Measurements from ENCODE around the gene IL17REL.

IL17REL gene

DNA sequence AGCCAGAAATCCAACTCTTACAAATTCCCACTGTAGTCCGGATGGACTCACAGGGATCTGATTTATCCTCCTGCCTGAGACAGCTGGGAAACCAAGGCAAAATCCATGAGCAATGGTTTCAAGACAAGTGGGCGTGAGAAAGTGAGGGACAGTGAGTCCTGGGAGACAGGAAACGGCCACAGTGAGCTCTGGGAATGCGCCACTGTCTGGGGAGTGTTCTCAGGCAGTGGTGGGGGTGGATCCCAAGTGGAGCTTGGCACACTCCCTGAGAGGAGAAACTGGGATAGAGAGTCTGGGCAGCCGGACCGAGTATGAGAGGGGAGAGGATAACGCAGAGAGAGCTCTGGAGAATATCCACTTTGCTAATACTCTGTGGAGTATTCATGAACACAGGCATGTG lies 9.8 kb downstream of the IL17REL start:
- no peak for DNase-seq (ENCODE audit: low spot score)

- DNase-seq (ENCODE audit: low spot score): peak; percentile 38
Measured at GRCh38 chr22:50001388-50002231, 11.0 kb downstream of the IL17REL start.

GRCh38 chr22:50000587-50001387 lies 11.8 kb downstream of the IL17REL start:
- no peak for DNase-seq (ENCODE audit: low spot score)

- DNase-seq (ENCODE audit: low spot score): no peak
Measured at GRCh38 chr22:49999946-50000586, 12.5 kb downstream of the IL17REL start.

DNA sequence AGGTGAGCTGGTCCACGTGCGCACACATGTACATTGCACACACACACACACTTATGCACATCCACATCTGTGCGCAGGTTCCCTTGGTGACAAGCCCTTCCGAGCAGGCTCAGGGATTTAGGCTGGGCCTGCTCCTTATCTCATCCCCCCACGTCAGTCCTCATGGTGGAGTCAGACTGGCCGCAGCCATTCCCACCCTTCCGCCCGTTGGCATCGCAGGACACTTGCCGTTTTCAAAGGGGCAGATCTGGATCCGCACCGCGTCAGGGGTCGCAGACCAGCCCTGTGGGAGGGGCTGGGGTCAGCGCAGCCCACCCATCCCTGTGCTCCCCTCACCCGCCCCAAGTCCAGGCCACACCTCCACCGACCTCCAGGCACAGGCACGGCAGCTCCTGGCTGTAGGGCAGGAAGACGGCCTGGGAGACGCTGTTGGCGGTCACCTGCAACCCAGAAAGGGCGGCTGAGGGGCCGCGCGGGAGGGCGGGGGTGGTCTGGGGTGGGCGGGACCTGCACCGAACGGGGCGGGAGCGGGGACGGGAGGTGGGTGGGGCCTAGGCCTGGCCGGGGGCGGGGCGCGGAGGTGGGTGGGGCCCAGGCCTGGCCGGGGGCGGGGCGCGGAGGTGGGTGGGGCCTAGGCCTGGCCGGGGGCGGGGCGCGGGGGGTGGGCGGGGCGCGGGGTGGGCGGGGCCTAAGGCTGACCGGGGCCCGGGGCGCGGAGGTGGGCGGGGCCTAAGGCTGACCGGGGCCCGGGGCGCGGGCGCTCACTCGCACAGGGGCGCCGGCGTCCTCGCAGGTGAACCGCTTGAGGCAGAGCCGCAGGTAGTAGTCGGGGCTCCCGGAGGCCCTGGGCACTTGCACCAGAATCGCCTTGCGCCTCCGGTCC lies 13.3 kb downstream of the IL17REL start:
- DNase-seq (ENCODE audit: low spot score): peak; percentile 50

DNA sequence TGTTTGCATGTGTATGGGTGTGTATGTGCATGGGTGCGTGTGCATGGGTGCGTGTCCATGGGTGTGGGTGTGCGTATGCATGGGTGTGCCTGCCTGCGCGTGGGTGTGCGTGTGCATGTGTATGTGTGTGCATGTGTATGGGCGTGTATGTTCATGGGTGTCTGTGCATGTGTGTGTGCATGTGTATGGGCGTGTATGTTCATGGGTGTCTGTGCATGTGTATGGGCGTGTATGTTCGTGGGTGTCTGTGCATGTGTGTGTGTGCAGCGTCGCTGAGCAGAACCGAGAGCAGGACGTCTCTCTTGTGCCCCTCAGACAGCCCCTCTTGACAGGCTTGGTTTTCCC lies 13.9 kb downstream of the IL17REL start:
- no peak for DNase-seq (ENCODE audit: low spot score)

GRCh38 chr22:49997932-49998717 lies 14.4 kb downstream of the IL17REL start:
- no peak for DNase-seq (ENCODE audit: low spot score)

GRCh38 chr22:49997251-49997599 lies 15.3 kb downstream of the IL17REL start:
- DNase-seq (ENCODE audit: low spot score): no peak

DNA sequence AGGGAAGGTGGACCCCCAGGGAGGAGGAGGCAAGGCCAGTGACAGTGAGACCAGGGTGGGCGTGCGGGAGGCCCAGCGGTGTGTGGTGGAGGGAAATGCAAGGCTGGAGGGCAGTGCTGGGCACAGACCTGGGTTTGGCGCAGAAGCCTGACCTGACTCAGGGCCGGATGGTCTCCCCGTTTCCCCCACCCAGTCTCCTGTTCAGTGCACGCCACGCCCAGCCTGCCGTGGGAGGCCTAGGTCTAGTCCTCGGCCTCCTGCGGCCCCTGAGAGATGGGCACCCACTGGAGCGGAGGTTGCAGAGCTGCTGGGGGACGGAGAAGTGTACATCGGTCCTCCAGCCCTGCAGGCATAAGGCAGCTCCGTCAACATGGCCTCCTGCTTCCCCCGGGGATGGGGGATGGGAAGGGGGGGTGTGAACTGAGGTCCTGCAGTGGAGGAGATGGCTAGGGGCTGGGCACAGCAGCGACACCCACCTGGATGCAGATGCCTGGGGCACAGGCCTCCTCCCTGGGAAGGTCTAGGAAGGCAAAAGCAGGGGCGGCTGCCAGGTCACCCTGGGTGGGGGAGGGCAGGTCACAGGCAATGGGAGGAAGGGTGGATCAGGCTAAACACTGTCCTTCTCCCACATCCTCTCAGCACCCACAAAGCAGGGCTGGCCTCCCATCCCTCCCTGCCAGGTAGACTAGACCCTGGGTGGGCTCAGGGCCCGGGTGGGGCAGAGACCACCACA lies 15.9 kb downstream of the IL17REL start:
- no peak for DNase-seq (ENCODE audit: low spot score)

DNA sequence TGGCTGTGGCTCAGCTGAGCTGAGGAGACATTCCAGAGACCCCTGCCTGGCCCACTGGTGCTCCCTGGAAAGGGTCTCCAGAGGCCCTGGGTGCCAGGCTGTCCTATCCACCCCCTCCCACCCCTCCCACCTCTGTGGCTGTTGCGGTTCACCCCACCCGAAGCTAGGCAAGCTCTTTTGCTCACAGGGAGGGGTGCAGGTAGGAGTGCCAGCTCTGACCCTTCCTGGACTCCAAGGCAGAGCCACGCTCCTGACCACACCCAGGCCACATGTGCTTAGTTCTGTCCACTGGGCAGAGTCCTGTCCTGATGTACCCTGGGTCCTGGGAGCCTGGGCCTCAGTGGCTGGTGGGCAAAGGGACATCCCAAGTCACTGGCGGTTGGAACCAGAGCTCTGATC lies 16.4 kb downstream of the IL17REL start:
- DNase-seq (ENCODE audit: low spot score): no peak

- no peak for DNase-seq (ENCODE audit: low spot score)
Measured at GRCh38 chr22:49995361-49996118, 17.0 kb downstream of the IL17REL start.

GRCh38 chr22:49995041-49995360 lies 17.6 kb downstream of the IL17REL start:
- no peak for DNase-seq (ENCODE audit: low spot score)

GRCh38 chr22:49994361-49995040 lies 18.1 kb downstream of the IL17REL start:
- no peak for DNase-seq (ENCODE audit: low spot score)

DNA sequence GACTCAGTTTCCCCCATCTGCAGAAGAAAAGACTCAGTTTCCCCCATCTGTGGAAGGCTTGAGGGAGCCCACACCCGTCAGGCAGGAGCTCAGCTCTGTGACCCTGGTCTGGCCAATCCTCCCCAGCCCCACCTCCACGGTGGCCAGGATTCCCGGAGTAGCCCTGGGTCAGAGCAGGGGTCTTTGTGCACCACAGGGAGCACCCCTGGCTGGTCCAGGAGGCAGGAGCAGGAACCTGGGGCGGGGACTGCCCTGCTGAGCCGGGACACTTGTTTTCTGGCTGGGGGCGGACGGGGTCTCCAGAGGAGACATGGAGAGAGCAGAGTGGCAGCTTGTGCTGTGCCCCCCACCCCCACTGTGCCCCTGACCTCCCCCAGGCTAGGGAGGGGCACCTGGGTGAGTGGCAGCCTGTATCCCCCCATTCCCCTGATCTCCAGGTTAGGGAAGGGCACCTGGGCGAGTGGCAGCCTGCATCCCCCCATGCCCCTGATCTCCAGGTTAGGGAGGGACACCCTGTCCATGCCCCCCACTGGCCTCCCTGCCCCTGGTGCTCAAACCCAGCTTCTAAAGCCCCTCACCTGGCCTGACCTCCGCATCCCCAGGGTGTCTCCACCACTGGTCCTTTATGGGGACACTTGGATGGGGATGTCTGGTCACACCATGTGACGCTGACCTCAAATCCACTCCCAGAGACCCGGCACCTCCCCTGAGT lies 18.8 kb downstream of the IL17REL start:
- no peak for DNase-seq (ENCODE audit: low spot score)

GRCh38 chr22:49992921-49993648 lies 19.5 kb downstream of the IL17REL start:
- DNase-seq (ENCODE audit: low spot score): peak; percentile 74

- DNase-seq (ENCODE audit: low spot score): no peak
Measured at GRCh38 chr22:49991907-49992533, 20.5 kb downstream of the IL17REL start.

GRCh38 chr22:49991167-49991566 lies 21.4 kb downstream of the IL17REL start:
- no peak for DNase-seq (ENCODE audit: low spot score)
